Esophagus squamous epithelium (tissue), 5 donors: ENCODE results near the gene TMEM139. TPM values are rescaled to one million over a fixed set of nuclear protein-coding genes. Genes with fewer than 3 reads are reported as not detected.
A peak's percentile ranks its signal among the peaks of the same experiment; 100 is the strongest.

Source experiments
- DNase-seq: peaks from one replicate; lab custom pipeline; 2025; lab: John Stamatoyannopoulos, UW
- H3K27ac ChIP-seq, 4 donors: fragments of 200-600 bp; sonication (generic); one replicate each; pipeline ENCODE4 v1.5.1; 2016 to 2019; ENCODE audit warnings: mild to moderate bottlenecking in 1 of 4
- H3K27me3 ChIP-seq, 4 donors: fragments of 200-600 bp; sonication (generic); 1 replicate in 3 of 4; 2 replicates in 1 of 4; pipeline versions ENCODE4 v1.5.1 to v1.6.0; 2017 to 2021; ENCODE audit warnings: antibody characterized with exemption in 1 of 4
- H3K36me3 ChIP-seq, 3 donors: fragments of 200-600 bp; sonication (generic); one replicate each; pipeline ENCODE4 v1.5.1; 2016 to 2019
- H3K4me1 ChIP-seq, 3 donors: fragments of 200-600 bp; sonication (generic); one replicate each; pipeline ENCODE4 v1.5.1; 2017 to 2019
- H3K4me3 ChIP-seq, 4 donors: fragments of 200-600 bp; sonication (generic); 1 replicate in 3 of 4; 2 replicates in 1 of 4; pipeline ENCODE4 v1.5.1; 2016 to 2019; ENCODE audit warnings: mild to moderate bottlenecking in 2 of 4, moderate library complexity in 1 of 4
- H3K9me3 ChIP-seq, 3 donors: fragments of 200-600 bp; sonication (generic); one replicate each; pipeline ENCODE4 v1.5.1; 2016 to 2019
- CTCF ChIP-seq, 6 experiments: fragments of 450-650 bp in 4 of 6; fragments of 200-600 bp in 2 of 6; sonication (generic) in 2 of 6; IDR thresholded peaks; one replicate each; pipeline ENCODE4 v1.5.1; 2016 to 2019; ENCODE audit warnings: antibody characterized with exemption in 6 of 6, mild to moderate bottlenecking in 4 of 6, moderate library complexity in 4 of 6
- POLR2A ChIP-seq, 4 donors: fragments of 450-650 bp; IDR thresholded peaks; one replicate each; pipeline ENCODE4 v1.6.1; 2017; ENCODE audit warnings: antibody characterized with exemption in 4 of 4, mild to moderate bottlenecking in 4 of 4, moderate library complexity in 3 of 4
- WGBS, 2 donors: methylation state at CpG; one replicate each; pipeline ENCODE4 v1.1.5; 2018; 5-methylcytosine and 5-hydroxymethylcytosine counted together
- intact Hi-C: fragments of 100-400 bp; cut with DNase I; formaldehyde crosslinking; loops from one replicate; pipeline ENCODE4 v1.15.0; 2022
- total RNA-seq, 4 donors: library from RNA; depleted of rRNA; stranded (reverse); fragments of >200 nt; gene quantifications; one replicate each; pipeline ENCODE4 v1.1.0, GENCODE V29; 2016
- donor health status: DM: yes; HTN: yes; CAD: no.

The TMEM139 gene
- total RNA-seq, 4 donors from 2014 or later, result 0.15 to 3.6 TPM; not detected in 2

- intact Hi-C loops, result no loop called here
- no peak for DNase-seq
- TF ChIP-seq CTCF (IDR thresholded peaks at IDR 0.05) (no peak), POLR2A (IDR thresholded peaks at IDR 0.05) (no peak)
- Histone ChIP-seq H3K36me3 (no peaks in the 10 kb centered on the region), H3K4me3 (no peak overlapping the region), H3K27ac (no peak overlapping the region), H3K4me1 (peaks cover 6 to 32% (median 12%) of the 10 kb centered on the region in 3 donors), H3K27me3 (no peaks in the 10 kb centered on the region), H3K9me3 (no peaks in the 10 kb centered on the region)
- WGBS, 2 donors, result 76 to 81% methylated on average over 4 of the region's 4 CpGs
These were observed 31.7 kb downstream of the TMEM139 start for GRCh38 chr7:143316492-143316891.

- H3K9me3 ChIP-seq, result no peaks in the 10 kb centered on the region
- H3K27ac ChIP-seq, result peak overlapping the region; percentile 47 to 76 (median 70)
- H3K4me3 ChIP-seq, result no peak overlapping the region
- intact Hi-C loops, result no loop called here
- no peaks in the 10 kb centered on the region for H3K27me3 ChIP-seq
- TF ChIP-seq CTCF (IDR thresholded peaks at IDR 0.05), result peak in 2 of 6 experiments; percentile 16 to 31
- TF ChIP-seq POLR2A (IDR thresholded peaks at IDR 0.05), result no peak
- 40 to 60% methylated on average over 1 of the region's 5 CpGs for WGBS, 2 donors
- H3K36me3 ChIP-seq, result no peaks in the 10 kb centered on the region
- H3K4me1 ChIP-seq, result peaks cover 6 to 39% (median 12%) of the 10 kb centered on the region in 3 donors
- DNase-seq, result no peak
These were observed 33.9 kb downstream of the TMEM139 start for GRCh38 chr7:143318661-143319060.

DNA sequence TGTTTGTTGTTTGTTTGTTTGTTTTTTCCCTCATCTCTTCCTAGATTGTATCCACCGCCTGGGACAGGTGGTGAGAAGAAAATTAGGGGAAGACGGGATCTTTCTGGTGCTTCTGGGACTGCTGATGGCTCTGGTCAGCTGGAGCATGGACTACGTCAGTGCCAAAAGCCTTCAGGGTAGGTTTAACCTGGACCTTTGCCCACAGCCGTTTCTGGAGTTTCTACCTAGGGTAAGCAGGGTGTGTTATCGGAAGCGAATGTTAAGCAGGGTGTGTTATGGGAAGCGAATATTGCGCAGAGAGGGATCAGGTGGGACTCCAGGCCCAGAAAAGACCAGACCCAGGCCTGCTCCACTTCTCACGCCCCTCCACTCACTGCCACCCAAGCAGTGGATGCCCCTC is 35.9 kb downstream of the TMEM139 start:
- intact Hi-C loops, result no loop called here
- DNase-seq, result no peak
- Histone ChIP-seq H3K9me3 (no peaks in the 10 kb centered on the region), H3K4me1 (peaks cover 6 to 39% (median 12%) of the 10 kb centered on the region in 3 donors), H3K27me3 (no peaks in the 10 kb centered on the region), H3K36me3 (no peaks in the 10 kb centered on the region), H3K27ac (no peak overlapping the region), H3K4me3 (no peak overlapping the region)
- WGBS, 2 donors, result 68 to 84% methylated on average over 6 to 9 of the region's 9 CpGs
- TF ChIP-seq POLR2A (IDR thresholded peaks at IDR 0.05) (no peak), CTCF (IDR thresholded peaks at IDR 0.05) (no peak)

DNA sequence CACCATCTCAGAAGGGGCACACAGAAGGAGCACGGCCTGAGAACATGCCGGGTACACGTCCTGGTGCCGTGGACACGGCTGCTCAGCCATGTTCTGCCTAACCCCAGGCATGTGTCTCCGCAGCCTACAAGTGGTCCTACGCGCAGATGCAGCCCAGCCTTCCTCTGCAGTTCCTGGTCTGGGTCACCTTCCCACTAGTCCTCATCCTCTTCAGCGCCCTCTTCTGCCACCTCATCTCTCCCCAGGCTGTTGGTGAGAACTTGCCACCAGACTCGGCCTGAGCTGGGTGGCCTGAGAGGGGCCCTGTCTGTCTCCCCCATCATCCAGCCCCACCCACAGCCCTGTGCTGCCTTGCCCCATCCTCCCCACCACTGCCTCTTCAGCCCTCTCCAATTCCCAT is 36.5 kb downstream of the TMEM139 start:
- Histone ChIP-seq H3K4me1 (peaks cover 6 to 39% (median 12%) of the 10 kb centered on the region in 3 donors), H3K27me3 (no peaks in the 10 kb centered on the region), H3K36me3 (no peaks in the 10 kb centered on the region), H3K27ac (no peak overlapping the region), H3K9me3 (no peaks in the 10 kb centered on the region), H3K4me3 (no peak overlapping the region)
- DNase-seq, result no peak
- intact Hi-C loops, result no loop called here
- TF ChIP-seq POLR2A (IDR thresholded peaks at IDR 0.05), result no peak
- TF ChIP-seq CTCF (IDR thresholded peaks at IDR 0.05), result no peak
- WGBS, 2 donors, result 95 to 97% methylated on average over 5 to 10 of the region's 10 CpGs

DNA sequence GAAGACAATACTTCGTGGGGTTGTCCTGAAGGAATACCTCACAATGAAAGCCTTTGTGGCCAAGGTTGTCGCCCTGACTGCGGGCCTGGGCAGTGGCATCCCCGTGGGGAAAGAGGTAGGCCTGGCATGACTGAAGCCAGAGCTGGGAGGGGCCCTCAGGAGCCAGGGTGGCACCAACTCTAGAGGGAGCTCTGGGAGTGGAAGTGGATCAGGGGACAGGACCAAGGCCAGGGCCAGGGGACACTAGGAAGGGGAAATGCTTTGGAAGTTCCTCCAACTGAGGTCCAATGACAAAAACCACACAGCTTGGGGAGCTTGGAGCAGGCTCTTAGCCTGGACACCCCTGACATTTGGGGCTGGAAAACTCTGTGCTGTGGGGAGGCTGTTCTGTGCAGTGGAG is 37.0 kb downstream of the TMEM139 start:
- DNase-seq, result no peak
- TF ChIP-seq POLR2A (IDR thresholded peaks at IDR 0.05), result no peak
- peak in 3 of 6 experiments; percentile 14 to 43 (median 28) for TF ChIP-seq CTCF (IDR thresholded peaks at IDR 0.05)
- H3K4me1 ChIP-seq, result peaks cover 6 to 39% (median 12%) of the 10 kb centered on the region in 3 donors
- H3K36me3 ChIP-seq, result no peaks in the 10 kb centered on the region
- no peaks in the 10 kb centered on the region for H3K27me3 ChIP-seq
- intact Hi-C loops, result no loop called here
- H3K27ac ChIP-seq, result no peak overlapping the region
- WGBS, 2 donors, result 60% methylated on average over 1 of the region's 4 CpGs; no CpG with 5 or more reads in 1 of the 2 donors
- no peaks in the 10 kb centered on the region for H3K9me3 ChIP-seq
- H3K4me3 ChIP-seq, result no peak overlapping the region
